ENCODE measurements around the gene SAFB2. TPM values are rescaled to one million over a fixed set of nuclear protein-coding genes. Genes with fewer than 3 reads are reported as not detected.

SAFB2 gene
- polyA plus RNA-seq, 1 donor from 2014 or later = 40.1 TPM

GRCh38 chr19:5593343-5594255 lies 29.0 kb downstream of the SAFB2 start:
- H4K20me1 ChIP-seq (ENCODE audit: insufficient read depth) = no peaks in the 10 kb centered on the region
- H3K27ac ChIP-seq (ENCODE audit: low read length) = no peak overlapping the region
- no peaks in the 10 kb centered on the region for H3K9me2 ChIP-seq (ENCODE audit: insufficient read depth, low read length)

GRCh38 chr19:5592531-5593342 lies 29.8 kb downstream of the SAFB2 start:
- H3K27me3 ChIP-seq (ENCODE audit: insufficient read depth, low read depth, low read length) = no peaks in the 10 kb centered on the region
- no peaks in the 10 kb centered on the region for H3K36me3 ChIP-seq (ENCODE audit: insufficient read depth, low read length)
- H3K27ac ChIP-seq (ENCODE audit: low read length) = no peak overlapping the region

More at GRCh38 chr19:5593343-5594255, 29.0 kb downstream of the SAFB2 start:
- H3K9me3 ChIP-seq (ENCODE audit: low read length) = no peaks in the 10 kb centered on the region
- H2AFZ ChIP-seq (ENCODE audit: low read depth, low read length) = no peak overlapping the region
- no peak overlapping the region for H3K4me3 ChIP-seq (ENCODE audit: low read length)
- no peaks in the 10 kb centered on the region for H3K36me3 ChIP-seq (ENCODE audit: insufficient read depth, low read length)
- no peak overlapping the region for H3K4me2 ChIP-seq (ENCODE audit: low read length)
- H3K27me3 ChIP-seq (ENCODE audit: insufficient read depth, low read depth, low read length) = no peaks in the 10 kb centered on the region
- H3K9ac ChIP-seq (ENCODE audit: low read length) = no peak overlapping the region
- H3K79me2 ChIP-seq (replicated peaks; ENCODE audit: insufficient read depth, low read length) = no peaks in the 10 kb centered on the region
- H3F3A ChIP-seq (ENCODE audit: insufficient read depth, low read length, poor library complexity, severe bottlenecking) = no peaks in the 10 kb centered on the region
- TF ChIP-seq EZH2 (IDR thresholded peaks at IDR 0.05; ENCODE audit: borderline replicate concordance, insufficient read depth, low read length, poor library complexity, severe bottlenecking) (no peak), EP300 (conservative IDR thresholded peaks at IDR 0.05; ENCODE audit: poor library complexity, severe bottlenecking) (no peak), TAF1 (IDR thresholded peaks at IDR 0.05; ENCODE audit: low read depth) (no peak), MXI1 (conservative IDR thresholded peaks at IDR 0.05; ENCODE audit: poor library complexity, severe bottlenecking) (no peak), POLR2AphosphoS5 (IDR thresholded peaks at IDR 0.05) (no peak), REST (IDR thresholded peaks at IDR 0.05; ENCODE audit: borderline replicate concordance) (no peak)

More at GRCh38 chr19:5592531-5593342, 29.8 kb downstream of the SAFB2 start:
- Histone ChIP-seq H2AFZ (ENCODE audit: low read depth, low read length) (no peak overlapping the region), H3K4me3 (ENCODE audit: low read length) (no peak overlapping the region), H3K9ac (ENCODE audit: low read length) (no peak overlapping the region), H3K79me2 (replicated peaks; ENCODE audit: insufficient read depth, low read length) (no peaks in the 10 kb centered on the region), H3K9me2 (ENCODE audit: insufficient read depth, low read length) (no peaks in the 10 kb centered on the region), H4K20me1 (ENCODE audit: insufficient read depth) (no peaks in the 10 kb centered on the region), H3F3A (ENCODE audit: insufficient read depth, low read length, poor library complexity, severe bottlenecking) (no peaks in the 10 kb centered on the region), H3K4me2 (ENCODE audit: low read length) (no peak overlapping the region), H3K9me3 (ENCODE audit: low read length) (no peaks in the 10 kb centered on the region)
- TF ChIP-seq REST (IDR thresholded peaks at IDR 0.05; ENCODE audit: borderline replicate concordance) (no peak), CTCF (IDR thresholded peaks at IDR 0.05; ENCODE audit: poor library complexity, severe bottlenecking) (no peak), TAF1 (IDR thresholded peaks at IDR 0.05; ENCODE audit: low read depth) (no peak), SMC3 (conservative IDR thresholded peaks at IDR 0.05; ENCODE audit: poor library complexity) (no peak), MXI1 (conservative IDR thresholded peaks at IDR 0.05; ENCODE audit: poor library complexity, severe bottlenecking) (no peak), EP300 (conservative IDR thresholded peaks at IDR 0.05; ENCODE audit: poor library complexity, severe bottlenecking) (no peak), RAD21 (conservative IDR thresholded peaks at IDR 0.05) (no peak), EZH2 (IDR thresholded peaks at IDR 0.05; ENCODE audit: borderline replicate concordance, insufficient read depth, low read length, poor library complexity, severe bottlenecking) (no peak), POLR2AphosphoS5 (IDR thresholded peaks at IDR 0.05) (no peak)
